ENCODE data around the gene WDR45. TPM values are rescaled to one million over a fixed set of nuclear protein-coding genes. Genes with fewer than 3 reads are reported as not detected.
A peak's percentile ranks its signal among the peaks of the same experiment; 100 is the strongest.

The WDR45 gene
- polyA plus RNA-seq, 1 donor from 2014 or later: 26.5 TPM

- no peaks in the 10 kb centered on the region for H3K79me2 ChIP-seq (replicated peaks; ENCODE audit: insufficient read depth, low read length)
- TF ChIP-seq SMC3 (conservative IDR thresholded peaks at IDR 0.05; ENCODE audit: poor library complexity): no peak
- no peak within 1 kb of the TSS for H3K4me2 ChIP-seq (ENCODE audit: low read length)
- H3K36me3 ChIP-seq (ENCODE audit: insufficient read depth, low read length): no peaks in the 10 kb centered on the region
- H4K20me1 ChIP-seq (ENCODE audit: insufficient read depth): no peaks in the 10 kb centered on the region
- no peak within 1 kb of the TSS for H3K9ac ChIP-seq (ENCODE audit: low read length)
- H3K27ac ChIP-seq (ENCODE audit: low read length): no peak within 1 kb of the TSS
- no peaks in the 10 kb centered on the region for H3K27me3 ChIP-seq (ENCODE audit: insufficient read depth, low read depth, low read length)
- no peak within 1 kb of the TSS for H3K4me3 ChIP-seq (ENCODE audit: low read length)
- H3K9me2 ChIP-seq (ENCODE audit: insufficient read depth, low read length): no peaks in the 10 kb centered on the region
- H2AFZ ChIP-seq (ENCODE audit: low read depth, low read length): no peak within 1 kb of the TSS
- no peaks in the 10 kb centered on the region for H3K9me3 ChIP-seq (ENCODE audit: low read length)
- no peaks in the 10 kb centered on the region for H3F3A ChIP-seq (ENCODE audit: insufficient read depth, low read length, poor library complexity, severe bottlenecking)
Observed at GRCh38 chrX:49058794-49059193, 20.9 kb downstream of the WDR45 start, which contains the start of gene CCDC120. Gene CCDC120 (plus strand): TSS chrX:49058999. CDS start chrX:49062042, 3,043 bp downstream.

- peak overlapping the region; percentile 72 for H3K9ac ChIP-seq (ENCODE audit: low read length)
Observed at GRCh38 chrX:49054073-49054762, 25.5 kb downstream of the WDR45 start.

More at GRCh38 chrX:49054073-49054762, 25.5 kb downstream of the WDR45 start:
- H3K4me3 ChIP-seq (ENCODE audit: low read length): peak overlapping the region; percentile 74
- H3K79me2 ChIP-seq (replicated peaks; ENCODE audit: insufficient read depth, low read length): no peaks in the 10 kb centered on the region
- H4K20me1 ChIP-seq (ENCODE audit: insufficient read depth): no peaks in the 10 kb centered on the region
- H3F3A ChIP-seq (ENCODE audit: insufficient read depth, low read length, poor library complexity, severe bottlenecking): no peaks in the 10 kb centered on the region
- H3K4me2 ChIP-seq (ENCODE audit: low read length): peak overlapping the region; percentile 39
- no peaks in the 10 kb centered on the region for H3K27me3 ChIP-seq (ENCODE audit: insufficient read depth, low read depth, low read length)
- H3K36me3 ChIP-seq (ENCODE audit: insufficient read depth, low read length): no peaks in the 10 kb centered on the region
- TF ChIP-seq SMC3 (conservative IDR thresholded peaks at IDR 0.05; ENCODE audit: poor library complexity): no peak
- TF ChIP-seq CTCF (IDR thresholded peaks at IDR 0.05; ENCODE audit: poor library complexity, severe bottlenecking): no peak
- no peak for TF ChIP-seq MXI1 (conservative IDR thresholded peaks at IDR 0.05; ENCODE audit: poor library complexity, severe bottlenecking)
- no peak for TF ChIP-seq EZH2 (IDR thresholded peaks at IDR 0.05; ENCODE audit: borderline replicate concordance, insufficient read depth, low read length, poor library complexity, severe bottlenecking)
- TF ChIP-seq EP300 (conservative IDR thresholded peaks at IDR 0.05; ENCODE audit: poor library complexity, severe bottlenecking): no peak
- no peak for TF ChIP-seq REST (IDR thresholded peaks at IDR 0.05; ENCODE audit: borderline replicate concordance)
- no peak for TF ChIP-seq RAD21 (conservative IDR thresholded peaks at IDR 0.05)
- H3K9me3 ChIP-seq (ENCODE audit: low read length): no peaks in the 10 kb centered on the region
- H3K27ac ChIP-seq (ENCODE audit: low read length): no peak overlapping the region
- H3K9me2 ChIP-seq (ENCODE audit: insufficient read depth, low read length): no peaks in the 10 kb centered on the region
- no peak overlapping the region for H2AFZ ChIP-seq (ENCODE audit: low read depth, low read length)
